GM23338 (cell line): ENCODE results near the gene BMP10. TPM values are rescaled to one million over a fixed set of nuclear protein-coding genes. Genes with fewer than 3 reads are reported as not detected.

ENCODE experiments used
- ATAC-seq: fragments of 200-7000 bp; cut with Tn5 transposase; 3 replicates; pipeline ENCODE4 v1.9.1; 2020
- DNase-seq: peaks from one replicate; pipeline ENCODE4 v3.0.0-alpha.2; 2015; ENCODE audit warnings: low spot score
- H2AFZ ChIP-seq: fragments of 200-600 bp; sonication (generic); 2 replicates; pipeline ENCODE4 v1.8.0; 2016; ENCODE audit warnings: antibody characterized with exemption, mild to moderate bottlenecking, moderate library complexity
- H3F3A ChIP-seq: fragments of 200-600 bp; sonication (generic); replicated peaks from 2 replicates; pipeline ENCODE4 v1.8.0; 2017; ENCODE audit warnings: antibody characterized with exemption, mixed run types, low read depth
- H3K27ac ChIP-seq: fragments of 200-600 bp; sonication (generic); 2 replicates; pipeline ENCODE4 v1.6.1; 2016; ENCODE audit warnings: low read depth
- H3K27me3 ChIP-seq: fragments of 200-600 bp; sonication (generic); 2 replicates; pipeline ENCODE4 v1.8.0; 2016; ENCODE audit warnings: mild to moderate bottlenecking, mixed run types, moderate library complexity; ENCODE audit not compliant: insufficient read depth
- H3K36me3 ChIP-seq: fragments of 200-600 bp; sonication (generic); 2 replicates; pipeline ENCODE4 v1.8.0; 2016; ENCODE audit warnings: mild to moderate bottlenecking; ENCODE audit not compliant: insufficient read depth
- H3K4me1 ChIP-seq: fragments of 200-600 bp; sonication (generic); 2 replicates; pipeline ENCODE4 v1.8.0; 2016; ENCODE audit warnings: mild to moderate bottlenecking, moderate library complexity; ENCODE audit not compliant: insufficient read depth
- H3K4me2 ChIP-seq: fragments of 200-600 bp; sonication (generic); 2 replicates; pipeline ENCODE4 v1.7.1; 2017; ENCODE audit warnings: mixed run types
- H3K4me3 ChIP-seq: fragments of 200-600 bp; sonication (generic); 2 replicates; pipeline ENCODE4 v1.6.1; 2016; ENCODE audit warnings: mixed run types
- H3K79me2 ChIP-seq: fragments of 200-600 bp; sonication (generic); replicated peaks from 2 replicates; pipeline ENCODE4 v1.8.0; 2017; ENCODE audit warnings: mild to moderate bottlenecking; ENCODE audit not compliant: insufficient read depth
- H3K9me2 ChIP-seq: fragments of 200-600 bp; sonication (generic); 2 replicates; pipeline ENCODE4 v1.8.0; 2017; ENCODE audit not compliant: insufficient read depth
- H4K20me1 ChIP-seq: fragments of 200-600 bp; sonication (generic); replicated peaks from 2 replicates; pipeline ENCODE4 v1.8.0; 2017; ENCODE audit warnings: mild to moderate bottlenecking; ENCODE audit not compliant: insufficient read depth
- H3K27ac Mint-ChIP-seq: 2 replicates; pipeline ENCODE4 v1.8.0; 2020; ENCODE audit warnings: inconsistent platforms, mild to moderate bottlenecking, moderate library complexity, mixed read lengths
- H3K27me3 Mint-ChIP-seq: 3 replicates; pipeline ENCODE4 v1.8.0; 2022; ENCODE audit warnings: low read depth, mild to moderate bottlenecking, moderate library complexity, mixed read lengths, inconsistent platforms; ENCODE audit not compliant: insufficient read depth, poor library complexity
- H3K36me3 Mint-ChIP-seq: 3 replicates; pipeline ENCODE4 v1.8.0; 2021; ENCODE audit warnings: low read depth, mild to moderate bottlenecking, inconsistent platforms, moderate library complexity, mixed read lengths
- H3K4me1 Mint-ChIP-seq: 3 replicates; pipeline ENCODE4 v1.8.0; 2020; ENCODE audit warnings: mild to moderate bottlenecking, inconsistent platforms, mixed read lengths
- H3K4me3 Mint-ChIP-seq: 3 replicates; pipeline ENCODE4 v1.8.0; 2021; ENCODE audit warnings: moderate library complexity, mild to moderate bottlenecking, inconsistent platforms, mixed read lengths
- H3K9me3 Mint-ChIP-seq: 3 replicates; pipeline ENCODE4 v1.8.0; 2020; ENCODE audit warnings: moderate library complexity, mild to moderate bottlenecking, inconsistent platforms, mixed read lengths
- CREB1 ChIP-seq: fragments of 250-450 bp; sonication (Bioruptor Pico); IDR thresholded peaks from 2 replicates; pipeline ENCODE4 v1.5.0; 2020; ENCODE audit warnings: low read depth, mild to moderate bottlenecking, moderate library complexity
- CTCF ChIP-seq, 2 experiments: fragments of 200-600 bp in 1 of 2; sonication (generic) in 1 of 2; conservative IDR thresholded peaks; 2 replicates each; pipeline versions ENCODE4 v1.5.1 to v1.6.1; 2016 to 2017; ENCODE audit warnings: antibody characterized with exemption in 2 of 2, low read depth in 2 of 2, mild to moderate bottlenecking in 2 of 2, moderate library complexity in 1 of 2
- ETS1 ChIP-seq: IDR thresholded peaks from 2 replicates; pipeline ENCODE4 v1.6.1; 2016; ENCODE audit warnings: antibody characterized with exemption
- EZH2 ChIP-seq: fragments of 200-600 bp; sonication (generic); IDR thresholded peaks from one replicate; pipeline ENCODE4 v1.8.0; 2017; ENCODE audit warnings: antibody characterized with exemption, mild to moderate bottlenecking, low read depth; ENCODE audit not compliant: unreplicated experiment
- EZH2phosphoT487 ChIP-seq: fragments of 200-600 bp; sonication (generic); IDR thresholded peaks from one replicate; pipeline ENCODE4 v1.8.1; 2018; ENCODE audit warnings: antibody characterized with exemption; ENCODE audit not compliant: unreplicated experiment
- JUNB ChIP-seq: IDR thresholded peaks from one replicate; pipeline ENCODE4 v1.6.1; 2016; ENCODE audit warnings: antibody characterized with exemption; ENCODE audit not compliant: unreplicated experiment
- NANOG ChIP-seq: IDR thresholded peaks from 2 replicates; pipeline ENCODE4 v1.6.1; 2016; ENCODE audit warnings: antibody characterized with exemption, borderline replicate concordance
- POLR2AphosphoS5 ChIP-seq: IDR thresholded peaks from 2 replicates; pipeline ENCODE4 v1.6.1; 2016; ENCODE audit warnings: antibody characterized with exemption, low read depth
- REST ChIP-seq: IDR thresholded peaks from one replicate; pipeline ENCODE4 v1.6.1; 2018; ENCODE audit warnings: antibody characterized with exemption; ENCODE audit not compliant: unreplicated experiment
- STAT1 ChIP-seq: IDR thresholded peaks from one replicate; pipeline ENCODE4 v1.6.1; 2016; ENCODE audit warnings: antibody characterized with exemption; ENCODE audit not compliant: unreplicated experiment
- ZNF114 ChIP-seq: fragments of 250-450 bp; sonication (Bioruptor Pico); IDR thresholded peaks from 2 replicates; pipeline ENCODE4 v1.5.0; 2020; ENCODE audit warnings: mild to moderate bottlenecking, moderate library complexity
- ZNF331 ChIP-seq: fragments of 250-450 bp; sonication (Bioruptor Pico); IDR thresholded peaks from 2 replicates; pipeline ENCODE4 v1.5.0; 2020; ENCODE audit warnings: low read depth, mild to moderate bottlenecking, moderate library complexity
- ZNF462 ChIP-seq: fragments of 250-450 bp; sonication (Bioruptor Pico); IDR thresholded peaks from 2 replicates; pipeline ENCODE4 v1.5.0; 2020; ENCODE audit warnings: mild to moderate bottlenecking, moderate library complexity
- polyA plus RNA-seq: library from polyadenylated mRNA; unstranded; fragments of >200 nt; fragmentation: Nextera tagmentation; extraction: Ambion mirVana; gene quantifications from 2 replicates; pipeline ENCODE4 v1.2.1, GENCODE V29; 2016
- total RNA-seq: library from RNA; depleted of rRNA; stranded (reverse); fragments of >200 nt; shearing (Covaris generic); gene quantifications from 2 replicates; pipeline ENCODE4 v1.2.3, GENCODE V29; 2014

The BMP10 gene
- total and polyA plus RNA-seq, 2 experiments from 2014 or later: not detected

GRCh38 chr2:68862889-68863288 is 8.3 kb downstream of the BMP10 start:
- H3K27me3 ChIP-seq: no peaks in the 10 kb centered on the region
- Mint-ChIP-seq H3K4me3 (no peak overlapping the region), H3K36me3 (no peaks in the 10 kb centered on the region), H3K27me3 (peaks cover 1% of the 10 kb centered on the region), H3K27ac (no peak overlapping the region), H3K9me3 (no peaks in the 10 kb centered on the region), H3K4me1 (peaks cover 19% of the 10 kb centered on the region)
- H3K79me2 ChIP-seq: no peaks in the 10 kb centered on the region
- no peak for DNase-seq
- H3F3A ChIP-seq: no peaks in the 10 kb centered on the region
- no peak overlapping the region for H2AFZ ChIP-seq
- no peaks in the 10 kb centered on the region for H4K20me1 ChIP-seq
- H3K36me3 ChIP-seq: no peaks in the 10 kb centered on the region
- no peak overlapping the region for H3K4me3 ChIP-seq
- peaks cover 23% of the 10 kb centered on the region for H3K4me1 ChIP-seq
- no peak for TF ChIP-seq JUNB
- TF ChIP-seq NANOG: no peak
- no peak for TF ChIP-seq POLR2AphosphoS5
- TF ChIP-seq STAT1: no peak
- TF ChIP-seq CREB1: no peak
- no peak for TF ChIP-seq ZNF114
- no peak for TF ChIP-seq REST
- no peak for TF ChIP-seq EZH2
- TF ChIP-seq ZNF462: no peak
- TF ChIP-seq CTCF (conservative IDR thresholded peaks at IDR 0.05; ENCODE audit: low read depth in 2 of 2): no peak
- TF ChIP-seq EZH2phosphoT487: no peak
- TF ChIP-seq ETS1: no peak
- TF ChIP-seq ZNF331: no peak
- no peak for ATAC-seq
- H3K27ac ChIP-seq: no peak overlapping the region
- H3K4me2 ChIP-seq: peak overlapping the region; percentile 32; the same call in 1 of the 2 replicates
- H3K9me2 ChIP-seq: peaks cover 22% of the 10 kb centered on the region
